ENCODE data around the gene TMIGD3. TPM values are rescaled to one million over a fixed set of nuclear protein-coding genes. Genes with fewer than 3 reads are reported as not detected.

The TMIGD3 gene
- total RNA-seq, 1 experiment from 2014 or later, result not detected

Other genes with a start within 250 kb of the TMIGD3 start
- not detected in 2 replicates for gene CHIA, start 212.8 kb downstream of the TMIGD3 start, total RNA-seq (2014; rRNA removed; shearing (Covaris generic); ENCODE audit: low replicate concordance)
- gene OVGP1, start 75.9 kb downstream of the TMIGD3 start, total RNA-seq (2014; rRNA removed; shearing (Covaris generic); ENCODE audit: low replicate concordance), result 0.37 TPM in 1 of 2 replicates, not detected in the other
- gene WDR77, start 54.4 kb downstream of the TMIGD3 start, total RNA-seq (2014; rRNA removed; shearing (Covaris generic); ENCODE audit: low replicate concordance), result 28.5 and 40.4 TPM in 2 replicates
- gene ATP5PB, start 54.2 kb downstream of the TMIGD3 start, total RNA-seq (2014; rRNA removed; shearing (Covaris generic); ENCODE audit: low replicate concordance), result 300 and 367 TPM in 2 replicates
- not detected in 2 replicates for gene C1orf162, start 29.6 kb downstream of the TMIGD3 start, total RNA-seq (2014; rRNA removed; shearing (Covaris generic); ENCODE audit: low replicate concordance)
- gene ADORA3, start within 50 bp of the TMIGD3 start, total RNA-seq (2014; rRNA removed; shearing (Covaris generic); ENCODE audit: low replicate concordance), result not detected in 2 replicates
- 12.1 and 15.3 TPM in 2 replicates for gene RAP1A, start 116.2 kb upstream of the TMIGD3 start, total RNA-seq (2014; rRNA removed; shearing (Covaris generic); ENCODE audit: low replicate concordance)
- gene INKA2, start 235.8 kb upstream of the TMIGD3 start, total RNA-seq (2014; rRNA removed; shearing (Covaris generic); ENCODE audit: low replicate concordance), result 0.75 TPM in 1 of 2 replicates, not detected in the other